ENCODE data around the gene IL27RA. TPM values are rescaled to one million over a fixed set of nuclear protein-coding genes. Genes with fewer than 3 reads are reported as not detected.

Gene IL27RA
- total and polyA plus RNA-seq, 4 donors, result 1.0 to 2.8 (median 1.6) TPM

- Histone ChIP-seq H3K9me3 (ENCODE audit: control insufficient read depth in 4 of 4, low read length in 3 of 4) (peaks cover 0 to 5% (median 3%) of the 10 kb centered on the region in 4 donors), H3K27ac (ENCODE audit: low read depth in 1 of 2, low read length in 2 of 2) (peak overlapping the region; percentile 95 to 96), H3K9ac (ENCODE audit: low read depth in 1 of 2, low read length in 2 of 2) (peak overlapping the region; percentile 89 to 97), H3K4me3 (ENCODE audit: low read depth in 1 of 3, low read length in 3 of 3) (peak overlapping the region; percentile 85 to 93 (median 89)), H3K27me3 (ENCODE audit: control insufficient read depth in 4 of 4, insufficient read depth in 4 of 4, low read length in 3 of 4) (no peaks in the 10 kb centered on the region), H3K36me3 (ENCODE audit: control insufficient read depth in 4 of 4, insufficient read depth in 3 of 4, low read depth in 1 of 4, low read length in 3 of 4) (peaks cover 0 to 3% (median under 1%) of the 10 kb centered on the region in 4 donors), H3K4me1 (ENCODE audit: control insufficient read depth in 4 of 4, insufficient read depth in 4 of 4, low read length in 3 of 4) (peaks cover 1 to 12% (median 8%) of the 10 kb centered on the region in 4 donors)
- TF ChIP-seq GABPA (IDR thresholded peaks at IDR 0.05 in 1 of 2, conservative IDR thresholded peaks at IDR 0.05 in 1 of 2) (no peak), NR2F2 (IDR thresholded peaks at IDR 0.05) (peak; percentile 57), FOXA2 (IDR thresholded peaks at IDR 0.05) (no peak), EGR1 (IDR thresholded peaks at IDR 0.05; ENCODE audit: low read depth in 2 of 2) (peak in 1 of 2 donors; percentile 18), HNF4A (conservative IDR thresholded peaks at IDR 0.05) (peak in 1 of 2 donors; percentile 34), JUND (IDR thresholded peaks at IDR 0.05) (no peak), RAD21 (IDR thresholded peaks at IDR 0.05) (no peak), CTCF (IDR thresholded peaks at IDR 0.05; ENCODE audit: low read depth, low read length, missing input control) (peak; percentile 10), FOXA1 (IDR thresholded peaks at IDR 0.05) (no peak), TAF1 (conservative IDR thresholded peaks at IDR 0.05) (no peak), SP1 (IDR thresholded peaks at IDR 0.05) (peak; percentile 5), RXRA (IDR thresholded peaks at IDR 0.05) (no peak), YY1 (IDR thresholded peaks at IDR 0.05) (no peak)
- TF ChIP-seq, protein P1, sequence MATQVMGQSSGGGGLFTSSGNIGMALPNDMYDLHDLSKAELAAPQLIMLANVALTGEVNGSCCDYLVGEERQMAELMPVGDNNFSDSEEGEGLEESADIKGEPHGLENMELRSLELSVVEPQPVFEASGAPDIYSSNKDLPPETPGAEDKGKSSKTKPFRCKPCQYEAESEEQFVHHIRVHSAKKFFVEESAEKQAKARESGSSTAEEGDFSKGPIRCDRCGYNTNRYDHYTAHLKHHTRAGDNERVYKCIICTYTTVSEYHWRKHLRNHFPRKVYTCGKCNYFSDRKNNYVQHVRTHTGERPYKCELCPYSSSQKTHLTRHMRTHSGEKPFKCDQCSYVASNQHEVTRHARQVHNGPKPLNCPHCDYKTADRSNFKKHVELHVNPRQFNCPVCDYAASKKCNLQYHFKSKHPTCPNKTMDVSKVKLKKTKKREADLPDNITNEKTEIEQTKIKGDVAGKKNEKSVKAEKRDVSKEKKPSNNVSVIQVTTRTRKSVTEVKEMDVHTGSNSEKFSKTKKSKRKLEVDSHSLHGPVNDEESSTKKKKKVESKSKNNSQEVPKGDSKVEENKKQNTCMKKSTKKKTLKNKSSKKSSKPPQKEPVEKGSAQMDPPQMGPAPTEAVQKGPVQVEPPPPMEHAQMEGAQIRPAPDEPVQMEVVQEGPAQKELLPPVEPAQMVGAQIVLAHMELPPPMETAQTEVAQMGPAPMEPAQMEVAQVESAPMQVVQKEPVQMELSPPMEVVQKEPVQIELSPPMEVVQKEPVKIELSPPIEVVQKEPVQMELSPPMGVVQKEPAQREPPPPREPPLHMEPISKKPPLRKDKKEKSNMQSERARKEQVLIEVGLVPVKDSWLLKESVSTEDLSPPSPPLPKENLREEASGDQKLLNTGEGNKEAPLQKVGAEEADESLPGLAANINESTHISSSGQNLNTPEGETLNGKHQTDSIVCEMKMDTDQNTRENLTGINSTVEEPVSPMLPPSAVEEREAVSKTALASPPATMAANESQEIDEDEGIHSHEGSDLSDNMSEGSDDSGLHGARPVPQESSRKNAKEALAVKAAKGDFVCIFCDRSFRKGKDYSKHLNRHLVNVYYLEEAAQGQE (IDR thresholded peaks at IDR 0.05), result no peak
- under 1% methylated on average over 71 of the region's 72 CpGs for WGBS
- DNase-seq (ENCODE audit: low spot score), result peak; percentile 77
These were observed 59.7 kb downstream of the IL27RA start for GRCh38 chr19:14091081-14091812.

GRCh38 chr19:14091813-14092462 lies 60.4 kb downstream of the IL27RA start:
- Histone ChIP-seq H3K9me3 (ENCODE audit: control insufficient read depth in 4 of 4, low read length in 3 of 4) (peaks cover 0 to 5% (median 3%) of the 10 kb centered on the region in 4 donors), H3K36me3 (ENCODE audit: control insufficient read depth in 4 of 4, insufficient read depth in 3 of 4, low read depth in 1 of 4, low read length in 3 of 4) (peaks cover 0 to 7% (median 4%) of the 10 kb centered on the region in 4 donors), H3K4me1 (ENCODE audit: control insufficient read depth in 4 of 4, insufficient read depth in 4 of 4, low read length in 3 of 4) (peaks cover 1 to 12% (median 8%) of the 10 kb centered on the region in 4 donors), H3K27ac (ENCODE audit: low read depth in 1 of 2, low read length in 2 of 2) (peak overlapping the region; percentile 95 to 96), H3K4me3 (ENCODE audit: low read depth in 1 of 3, low read length in 3 of 3) (peak overlapping the region in 2 of 3 donors; percentile 89 to 93), H3K9ac (ENCODE audit: low read depth in 1 of 2, low read length in 2 of 2) (peak overlapping the region in 1 of 2 donors; percentile 97), H3K27me3 (ENCODE audit: control insufficient read depth in 4 of 4, insufficient read depth in 4 of 4, low read length in 3 of 4) (no peaks in the 10 kb centered on the region)
- peak; percentile 50 for DNase-seq (ENCODE audit: low spot score)
- TF ChIP-seq GABPA (IDR thresholded peaks at IDR 0.05 in 1 of 2, conservative IDR thresholded peaks at IDR 0.05 in 1 of 2), result no peak
- TF ChIP-seq, protein P1 (IDR thresholded peaks at IDR 0.05), result no peak
- WGBS, result 35% methylated on average over 15 of the region's 15 CpGs

Measured in liver (tissue), 9 donors.